A549 treated with RU486 at 1 μM for 4 hours (cell line): Measurements from ENCODE around the gene MKS1. TPM values are rescaled to one million over a fixed set of nuclear protein-coding genes. Genes with fewer than 3 reads are reported as not detected.

Source experiments
- total RNA-seq: library from RNA; stranded (reverse); fragments of 200-300 nt; extraction: Qiagen RNA extraction; gene quantifications from 5 replicates; pipeline ENCODE4 v1.2.3, GENCODE V29; 2022; ENCODE audit warnings: low read depth

MKS1 gene
- total RNA-seq = 8.5 to 11.2 TPM (median 10.6 TPM) in 5 replicates

DNA sequence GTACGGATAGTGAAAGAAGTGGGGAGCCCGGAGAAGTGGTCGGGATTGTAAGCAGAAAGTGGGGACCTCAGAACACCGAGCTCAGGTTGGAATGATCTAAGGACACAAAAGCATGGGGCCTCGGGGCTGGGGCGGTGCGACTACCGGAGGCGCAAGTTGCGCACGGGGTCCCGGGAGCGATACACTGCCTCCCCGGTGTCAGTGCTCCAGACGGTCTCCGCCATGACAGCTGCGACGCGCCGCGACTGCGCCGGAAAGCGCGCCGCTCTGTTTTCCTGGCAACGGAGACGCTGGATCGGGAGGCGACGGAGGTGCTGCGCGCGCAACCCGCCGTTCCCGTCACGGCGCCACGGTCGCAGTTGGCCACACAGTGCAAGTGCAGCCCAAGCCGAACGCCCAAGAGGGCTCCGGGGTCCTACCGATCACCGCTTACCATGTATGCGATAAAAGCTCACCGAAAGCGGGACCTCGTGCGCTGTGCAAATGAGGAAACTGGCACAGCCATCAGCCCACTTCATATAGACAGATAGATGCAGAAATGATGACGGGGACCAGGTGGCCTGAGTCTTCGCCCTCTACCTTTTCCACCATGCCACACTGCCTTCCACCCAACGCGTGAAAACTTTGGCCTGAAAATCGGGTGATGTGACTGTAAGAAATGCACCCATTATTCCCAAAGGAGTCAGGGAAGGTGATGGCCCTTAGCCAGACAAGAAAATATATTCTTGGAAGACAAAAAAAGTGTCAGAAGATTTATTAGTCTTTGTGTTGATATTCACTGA lies at the start of gene MKS1:
Gene MKS1, minus strand, starts transcription at position 249 of the 782 bp plus-strand sequence. Its CDS starts 25 bp downstream, at position 224.

DNA sequence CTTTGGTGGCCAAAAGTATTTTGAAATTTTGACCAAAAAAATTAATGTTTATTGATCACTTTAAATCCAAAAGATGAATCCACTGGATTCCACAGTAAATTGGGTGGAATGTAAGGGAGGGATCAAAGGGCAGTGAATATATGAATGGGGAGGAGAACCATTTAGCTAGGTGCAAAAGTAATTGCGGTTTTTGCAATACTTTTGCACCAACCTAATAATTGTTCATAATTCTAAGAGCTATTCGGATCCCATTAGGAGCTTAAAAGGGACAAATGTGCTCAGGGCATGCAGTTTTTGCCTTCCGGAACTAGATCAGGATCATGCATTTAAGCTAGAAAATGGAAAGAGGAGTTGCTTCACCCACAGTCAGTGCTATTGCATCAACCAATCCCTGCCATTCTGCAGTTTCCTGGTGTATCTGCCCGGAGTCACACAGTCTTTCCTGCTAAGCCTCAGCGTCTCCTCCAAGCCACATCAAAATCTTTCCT lies 19.1 kb upstream of the MKS1 start, which contains the start of gene LPO:
Gene LPO, plus strand, starts transcription at position 438 of the 488 bp plus-strand sequence. CDS start 4,396 bp downstream, outside the sequence.

DNA sequence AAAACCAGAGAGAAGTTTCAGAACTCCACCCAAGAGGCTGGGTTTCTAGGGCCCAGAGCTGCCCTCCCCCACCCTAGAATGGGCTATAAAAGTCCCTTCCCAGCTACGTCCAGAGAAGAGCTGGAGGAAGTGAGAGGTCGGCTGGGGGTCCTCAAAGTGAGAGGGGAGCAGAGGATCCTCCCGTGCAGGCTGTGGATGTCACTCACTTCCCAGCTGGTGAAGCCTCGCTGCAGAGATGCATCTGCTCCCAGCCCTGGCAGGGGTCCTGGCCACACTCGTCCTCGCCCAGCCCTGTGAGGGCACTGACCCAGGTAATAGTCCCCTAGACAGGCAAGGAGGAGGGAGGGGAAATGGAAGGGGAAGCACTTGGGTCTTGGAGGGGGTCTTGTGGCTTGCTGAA lies 26.4 kb downstream of the MKS1 start, which contains the start of gene EPX:
Gene EPX, plus strand, starts transcription at position 115 of the 400 bp plus-strand sequence. Its CDS starts 121 bp downstream, at position 236.

DNA sequence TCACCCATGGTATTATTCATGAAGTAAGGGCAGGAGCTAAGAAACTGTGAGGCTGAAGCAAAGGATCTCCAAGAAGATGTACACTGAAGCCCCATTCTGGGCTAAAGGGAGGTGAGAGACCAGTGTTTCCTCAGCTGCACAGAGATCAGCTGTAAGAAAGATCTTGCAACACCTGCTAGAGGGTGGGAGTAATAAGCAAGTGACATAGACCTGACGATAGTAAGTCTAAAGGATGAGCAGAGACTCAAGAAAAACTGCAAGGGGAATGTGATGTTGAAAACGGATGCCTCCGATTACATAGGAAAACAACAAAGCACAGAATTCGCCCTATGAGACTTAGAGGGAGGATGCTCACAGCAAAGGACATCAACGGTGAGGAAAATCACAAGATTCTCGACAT lies 52.4 kb downstream of the MKS1 start, which contains the start of gene OR4D2:
Gene OR4D2, plus strand, starts transcription at position 301 of the 400 bp plus-strand sequence. CDS start 2,674 bp downstream, outside the sequence.

Other genes starting within 250 kb of the MKS1 start
- 27.2 to 46.6 TPM (median 43.6 TPM) in 5 replicates for gene VEZF1, start 231.0 kb downstream of the MKS1 start, total RNA-seq
- gene SRSF1, start 212.0 kb downstream of the MKS1 start, total RNA-seq = 213 to 296 TPM (median 260 TPM) in 5 replicates
- 18.9 to 27.2 TPM (median 23.2 TPM) in 5 replicates for gene DYNLL2, start 135.8 kb downstream of the MKS1 start, total RNA-seq
- gene OR4D1, start 70.9 kb downstream of the MKS1 start, total RNA-seq = 0.03 TPM in 1 of 5 replicates, not detected in the others
- not detected in 5 replicates for gene OR4D2, start 52.3 kb downstream of the MKS1 start, total RNA-seq
- gene EPX, start 26.5 kb downstream of the MKS1 start, total RNA-seq = not detected in 5 replicates
- gene LPO, start 19.3 kb upstream of the MKS1 start, total RNA-seq = not detected in 5 replicates
- gene MPO, start 61.7 kb upstream of the MKS1 start, total RNA-seq = not detected in 5 replicates
- gene TSPOAP1, start 109.5 kb upstream of the MKS1 start, total RNA-seq = not detected in 5 replicates
- 101 to 168 TPM (median 147 TPM) in 5 replicates for gene SUPT4H1, start 132.9 kb upstream of the MKS1 start, total RNA-seq
- 0.10 to 0.47 TPM (median 0.32 TPM) in 5 replicates for gene RNF43, start 198.3 kb upstream of the MKS1 start, total RNA-seq